HuH-7.5 (cell line): ENCODE measurements around the gene NATD1.
"Not testable (repeated sequence)": the region's sequence is repeated elsewhere in the genome, so short reads cannot be mapped to it uniquely, and the experiment has no call there.

Experiments used
- DNase-seq: peaks from one replicate; pipeline ENCODE4 v3.0.0; 2011; ENCODE audit warnings: low spot score

The NATD1 gene

GRCh38 chr17:21247552-21248258 is 5.5 kb downstream of the NATD1 start:
- DNase-seq: no peak

DNA sequence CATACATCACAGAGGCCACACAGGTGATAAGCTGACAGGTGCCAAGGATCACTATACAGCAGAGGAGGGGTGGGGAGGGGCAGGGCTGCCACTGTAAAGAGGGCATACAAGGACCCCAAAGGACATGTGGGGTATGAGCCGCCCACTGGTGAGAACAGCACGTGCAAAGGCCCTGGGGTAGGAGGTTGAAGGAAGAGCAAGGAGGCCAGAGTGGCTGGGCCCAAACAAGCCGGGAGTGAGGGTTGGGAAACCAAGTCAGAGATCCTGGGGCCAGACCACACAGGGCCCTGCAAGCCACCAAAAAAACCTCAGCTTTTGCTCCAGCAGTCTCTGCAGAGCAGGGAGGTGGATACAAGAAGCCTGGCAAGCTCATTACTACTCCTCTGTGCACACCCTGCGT is 6.5 kb downstream of the NATD1 start:
- no peak for DNase-seq

DNA sequence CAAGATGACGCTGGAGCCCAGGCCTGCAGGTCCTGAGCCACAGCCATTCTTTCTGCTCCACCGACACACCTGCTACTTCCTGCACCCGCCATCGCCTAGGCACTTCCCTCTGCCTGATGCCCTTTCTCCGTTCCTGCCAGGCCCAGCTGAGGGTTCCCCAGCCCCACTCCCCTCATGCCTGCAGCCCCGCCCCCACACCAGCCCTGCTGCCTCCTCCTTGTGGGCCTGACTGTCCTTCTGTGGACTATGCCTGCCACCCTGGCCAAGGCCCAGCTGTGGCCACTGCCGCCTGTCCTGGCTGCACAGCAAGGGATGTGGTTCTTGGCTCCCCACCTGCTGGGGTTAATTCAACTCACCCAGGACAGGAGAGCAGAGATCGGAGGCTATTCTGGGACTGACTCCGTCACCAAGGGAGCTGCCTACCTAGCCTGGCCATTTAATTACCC is 7.5 kb downstream of the NATD1 start:
- DNase-seq: no peak

- DNase-seq: no peak
Observed at GRCh38 chr17:21243516-21244303, 9.5 kb downstream of the NATD1 start.

DNA sequence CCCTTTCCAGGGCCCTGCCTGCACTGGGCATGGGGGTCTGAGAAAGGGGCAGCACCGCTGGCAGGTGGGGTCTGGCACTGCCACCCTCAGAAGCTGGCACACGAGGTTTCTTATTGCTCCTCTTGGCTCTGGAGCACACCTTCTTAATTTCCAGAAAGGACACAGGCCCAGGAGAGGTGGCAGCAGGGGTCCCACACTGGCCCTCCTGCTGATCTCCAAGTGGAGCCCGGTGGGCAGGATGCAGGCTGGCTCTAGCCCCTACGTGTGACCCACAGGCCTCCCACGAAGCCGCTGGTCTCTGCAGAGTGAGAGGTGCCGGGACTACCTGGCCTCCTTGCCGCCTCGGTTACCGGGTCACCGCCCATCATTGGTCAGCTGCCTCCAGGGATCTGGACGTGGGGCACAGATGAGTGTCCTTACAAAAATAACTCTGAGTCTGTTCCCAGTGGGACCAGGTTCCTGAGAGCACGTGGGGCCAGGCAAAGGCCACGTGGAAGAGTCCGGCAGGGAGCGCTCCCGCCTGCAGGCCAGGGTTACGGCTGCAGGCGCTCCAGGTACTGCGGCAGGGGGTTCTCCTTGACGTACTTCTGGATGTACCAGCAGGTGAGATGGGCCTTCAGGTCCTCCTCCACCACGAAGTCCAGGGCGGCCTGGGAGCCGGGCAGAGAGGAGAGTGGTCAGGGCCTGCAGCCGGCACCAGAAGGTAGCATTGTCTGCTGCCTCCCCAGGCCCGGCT is 10.3 kb downstream of the NATD1 start:
- no peak for DNase-seq

GRCh38 chr17:21242026-21242697 is 11.0 kb downstream of the NATD1 start:
- no peak for DNase-seq

GRCh38 chr17:21241564-21241963 is 11.6 kb downstream of the NATD1 start:
- no peak for DNase-seq

GRCh38 chr17:21240369-21241055 is 12.7 kb downstream of the NATD1 start:
- DNase-seq: no peak

DNA sequence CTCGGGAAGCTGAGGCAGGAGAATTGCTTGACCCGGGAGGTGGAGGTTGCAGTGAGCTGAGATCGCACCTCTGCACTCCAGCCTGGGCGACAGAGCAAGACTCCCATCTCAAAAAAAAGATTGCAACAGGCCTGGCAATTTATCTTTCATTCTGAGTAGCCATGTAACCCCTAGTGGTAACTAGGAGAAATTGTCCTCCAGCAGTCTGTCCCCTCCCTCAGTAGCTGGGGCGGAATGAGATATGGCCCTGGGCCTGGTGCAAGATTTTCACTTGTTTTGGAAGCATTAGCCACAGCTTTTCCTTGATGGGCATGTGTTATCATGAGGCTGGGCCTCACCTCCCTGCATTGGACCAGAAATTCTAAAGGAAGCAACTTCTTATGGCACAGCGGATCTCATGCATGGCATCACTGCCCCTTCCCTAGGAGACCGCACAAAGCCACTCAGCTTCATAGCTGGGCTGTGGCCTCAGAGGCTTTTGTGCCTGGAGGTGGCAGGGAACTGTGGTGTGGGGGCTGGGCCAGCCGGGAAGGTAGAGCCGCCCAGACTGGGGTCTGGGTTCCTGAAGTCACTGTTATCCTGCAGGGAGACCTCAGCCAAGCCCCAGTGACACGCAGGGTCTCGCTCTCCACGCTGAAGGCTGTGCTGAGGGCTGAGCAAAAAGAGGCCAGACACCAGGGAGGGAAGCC is 13.4 kb downstream of the NATD1 start:
- DNase-seq: peak; percentile 56

DNA sequence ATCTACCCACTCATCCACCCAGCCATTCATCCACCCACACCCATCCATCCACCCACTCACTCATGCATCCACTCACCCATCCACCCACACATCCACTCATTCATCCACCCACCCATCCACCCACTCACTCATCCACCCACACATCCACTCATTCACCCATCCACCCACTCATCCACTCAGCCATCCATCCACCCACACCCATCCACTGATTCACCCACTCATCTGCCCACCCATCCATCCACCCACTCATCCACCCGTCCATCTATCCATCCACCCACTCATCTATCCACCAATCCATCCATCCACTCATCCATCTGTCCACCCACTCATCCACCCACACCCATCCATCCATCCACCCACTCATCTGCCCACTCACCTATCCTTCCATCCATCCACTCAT is 17.3 kb downstream of the NATD1 start:
- DNase-seq: no peak

DNA sequence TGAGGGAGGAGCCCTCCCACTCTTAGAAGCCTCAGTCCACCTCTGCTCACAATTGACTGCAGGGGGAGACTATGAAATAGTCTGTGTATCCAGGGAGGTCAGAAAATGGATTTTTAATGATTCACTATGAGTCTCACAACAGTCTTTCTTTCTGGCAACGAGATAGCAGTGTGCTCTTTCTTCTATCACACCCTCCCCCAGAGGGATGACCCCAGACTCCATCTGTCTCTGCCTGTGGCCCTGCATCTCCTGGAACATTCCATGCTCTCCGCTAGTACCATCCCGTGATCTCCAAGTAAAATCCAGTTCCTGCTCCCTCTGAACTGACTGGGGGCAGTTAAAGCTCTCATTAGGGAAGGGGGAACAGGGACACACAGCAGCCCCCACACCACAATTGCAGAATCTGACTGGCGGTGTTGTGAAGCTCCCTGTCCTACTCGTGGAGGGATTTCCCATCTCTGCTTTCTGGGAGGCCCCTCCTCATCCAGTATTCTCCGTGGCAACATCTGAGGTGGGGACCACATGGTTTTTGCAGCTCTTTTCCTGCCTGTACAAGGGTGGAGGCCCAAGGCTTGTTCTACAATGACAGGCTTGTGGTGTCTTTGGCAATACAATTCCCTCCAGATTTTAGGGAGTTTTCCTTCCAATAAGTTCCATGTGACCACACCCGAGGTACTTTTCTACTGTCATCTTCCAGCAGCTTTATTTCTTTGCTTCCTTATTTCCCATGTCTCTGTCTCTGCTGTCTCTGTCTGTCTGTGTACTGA is 19.4 kb downstream of the NATD1 start:
- no peak for DNase-seq

GRCh38 chr17:21232033-21232749 is 21.0 kb downstream of the NATD1 start:
- DNase-seq: no peak

DNA sequence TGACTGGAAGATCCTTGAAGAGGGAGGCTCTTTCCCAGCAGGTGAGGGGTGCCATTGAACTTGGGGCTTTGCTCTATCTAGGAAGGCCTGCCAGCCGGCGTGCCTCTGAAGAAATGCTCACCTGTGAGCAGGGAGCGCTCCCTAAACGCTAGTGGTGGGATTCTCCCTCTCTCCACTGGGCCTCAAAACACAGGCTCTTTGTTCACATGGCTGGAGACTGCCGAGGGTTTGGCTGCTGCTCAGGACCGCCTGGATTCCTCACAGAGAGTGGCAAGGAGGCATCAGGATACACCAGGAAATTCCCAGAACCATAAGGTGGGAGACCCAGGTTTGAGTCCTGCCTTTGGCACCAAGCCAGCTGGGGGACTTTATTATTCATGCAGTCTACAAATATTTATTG is 21.7 kb downstream of the NATD1 start:
- DNase-seq: no peak

- DNase-seq: no peak
Observed at GRCh38 chr17:21228845-21229244, 24.4 kb downstream of the NATD1 start.

- no peak for DNase-seq
Observed at GRCh38 chr17:21228111-21228510, 25.1 kb downstream of the NATD1 start.

DNA sequence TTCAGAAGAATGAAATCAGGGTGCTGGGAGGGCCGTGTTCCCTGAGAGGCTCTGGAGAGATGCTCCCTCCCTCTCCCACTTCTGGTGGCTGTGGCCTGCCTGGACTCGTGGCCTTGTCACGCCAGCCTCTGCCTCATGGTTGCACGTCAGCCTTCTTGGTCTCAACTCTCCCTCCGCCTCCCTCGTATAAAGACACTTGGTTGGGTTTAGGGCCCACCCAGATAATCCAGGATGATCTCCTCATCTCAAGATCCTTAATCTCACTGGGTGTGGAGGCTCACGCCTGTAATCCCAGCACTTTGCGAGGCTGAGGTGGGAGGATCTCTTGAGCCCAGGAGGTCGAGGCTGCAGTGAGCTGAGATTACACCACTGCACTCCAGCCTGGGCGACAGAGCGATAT is 25.9 kb downstream of the NATD1 start:
- not testable (repeated sequence) for DNase-seq

DNA sequence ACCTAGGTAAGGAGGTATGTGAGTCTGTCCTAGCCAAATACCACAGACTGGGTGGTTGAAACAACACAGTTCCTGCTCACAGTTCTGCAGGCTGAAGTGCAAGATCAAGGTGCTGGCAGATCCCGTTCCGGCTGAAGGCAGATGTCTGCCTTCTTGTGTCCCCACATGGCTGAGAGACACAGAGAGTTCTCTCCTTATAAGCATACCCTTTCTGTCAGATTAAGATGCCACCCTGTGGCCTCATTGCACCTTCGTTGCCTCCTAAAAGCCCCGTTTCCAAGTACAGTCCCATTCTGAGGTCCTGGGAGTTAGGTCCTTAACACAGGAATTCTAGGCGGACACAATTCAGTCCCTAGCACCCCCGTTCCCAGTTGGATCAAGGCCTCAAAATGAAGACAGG is 30.1 kb downstream of the NATD1 start:
- DNase-seq: no peak

GRCh38 chr17:21218831-21219380 is 34.3 kb downstream of the NATD1 start:
- no peak for DNase-seq

DNA sequence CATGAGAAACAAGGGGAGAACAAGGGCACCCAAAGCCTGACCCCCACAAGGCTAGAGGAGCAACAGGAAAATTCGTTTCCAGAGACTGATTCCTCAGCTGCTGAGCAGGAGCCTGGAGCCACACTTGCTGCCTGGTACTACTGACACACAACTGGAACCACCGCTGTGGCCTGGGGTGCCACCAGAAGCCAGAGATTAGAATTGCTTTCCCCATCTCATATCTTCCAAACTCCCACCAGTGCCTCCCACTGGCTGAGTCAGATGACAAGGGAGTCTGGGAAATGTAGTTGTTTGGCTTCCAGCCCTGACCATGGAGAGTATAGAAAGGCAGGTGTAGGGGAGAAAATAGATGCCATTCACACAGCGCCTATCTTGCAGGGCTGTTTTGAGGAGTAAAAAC is 35.1 kb downstream of the NATD1 start:
- no peak for DNase-seq
